GM19351 (cell line): ENCODE measurements around the gene LYSMD3.

Source experiments
- ATAC-seq: cut with Tn5 transposase; IDR thresholded peaks from one replicate; pipeline ENCODE4 v1.9.1; 2021; ENCODE audit warnings: mild to moderate bottlenecking, moderate library complexity; ENCODE audit not compliant: unreplicated experiment

The LYSMD3 gene

GRCh38 chr5:90548069-90548593, 18.7 kb upstream of the LYSMD3 start:
- peak; percentile 54 for ATAC-seq

GRCh38 chr5:90547072-90547536, 17.7 kb upstream of the LYSMD3 start:
- ATAC-seq, result no peak

- no peak for ATAC-seq
These were observed 16.9 kb upstream of the LYSMD3 start for GRCh38 chr5:90546216-90546837.

GRCh38 chr5:90545511-90545910, 16.1 kb upstream of the LYSMD3 start:
- no peak for ATAC-seq

- no peak for ATAC-seq
These were observed 13.6 kb upstream of the LYSMD3 start for GRCh38 chr5:90542827-90543519.

GRCh38 chr5:90534922-90535321, 5.5 kb upstream of the LYSMD3 start:
- no peak for ATAC-seq

GRCh38 chr5:90533794-90534193, 4.4 kb upstream of the LYSMD3 start:
- no peak for ATAC-seq

GRCh38 chr5:90530736-90531487, 1.5 kb upstream of the LYSMD3 start:
- ATAC-seq, result no peak

GRCh38 chr5:90529939-90530677, 724 bp upstream of the LYSMD3 start:
- ATAC-seq, result peak; percentile 47

GRCh38 chr5:90528601-90529193, 687 bp downstream of the LYSMD3 start:
- ATAC-seq, result no peak

- no peak for ATAC-seq
These were observed 10.3 kb downstream of the LYSMD3 start for GRCh38 chr5:90519081-90519480.

GRCh38 chr5:90518661-90519060, 10.7 kb downstream of the LYSMD3 start:
- no peak for ATAC-seq

- no peak for ATAC-seq
These were observed 14.9 kb downstream of the LYSMD3 start for GRCh38 chr5:90514520-90514919.

GRCh38 chr5:90510438-90510837, 18.9 kb downstream of the LYSMD3 start:
- no peak for ATAC-seq

- ATAC-seq, result no peak
These were observed 23.2 kb downstream of the LYSMD3 start for GRCh38 chr5:90506221-90506620.

GRCh38 chr5:90504743-90505142, 24.6 kb downstream of the LYSMD3 start:
- no peak for ATAC-seq

GRCh38 chr5:90503596-90503995, 25.8 kb downstream of the LYSMD3 start:
- ATAC-seq, result no peak

- ATAC-seq, result no peak
These were observed 34.2 kb downstream of the LYSMD3 start for GRCh38 chr5:90495146-90495545.

GRCh38 chr5:90494043-90494442, 35.3 kb downstream of the LYSMD3 start:
- ATAC-seq, result no peak

- ATAC-seq, result no peak
These were observed 40.6 kb downstream of the LYSMD3 start for GRCh38 chr5:90488791-90489190.

- ATAC-seq, result no peak
These were observed 44.8 kb downstream of the LYSMD3 start for GRCh38 chr5:90484540-90484939.
